ENCODE data around the gene MEGF9. TPM values are rescaled to one million over a fixed set of nuclear protein-coding genes. Genes with fewer than 3 reads are reported as not detected.
"Not testable (repeated sequence)": the region's sequence is repeated elsewhere in the genome, so short reads cannot be mapped to it uniquely, and the experiment has no call there.

Gene MEGF9
- total RNA-seq, 2 experiments from 2014 or later: 10.6 TPM

DNA sequence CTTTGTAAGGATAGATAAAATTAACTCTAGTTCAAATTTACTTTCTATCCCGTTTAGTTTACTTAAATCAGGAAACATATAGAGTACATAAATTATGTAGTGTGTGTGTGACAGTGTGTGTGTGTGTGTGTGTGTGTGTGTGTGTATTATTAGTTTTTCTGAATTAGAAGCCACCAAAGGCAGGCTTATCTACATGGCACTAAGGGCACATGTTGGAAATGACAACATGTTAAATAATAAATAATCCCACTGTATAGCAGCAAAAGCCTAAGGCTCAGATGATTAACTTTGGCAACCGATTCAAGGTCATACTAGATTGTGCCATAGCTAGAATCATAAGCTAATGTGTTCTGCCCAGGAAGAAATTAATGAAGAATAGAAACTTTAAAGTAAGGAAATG lies 54.6 kb downstream of the MEGF9 start:
- ChIA-PET POLR2A (no interaction called here), CTCF (no interaction called here)
- Mint-ChIP-seq H3K4me1 (peaks cover 4% of the 10 kb centered on the region), H3K9me3 (no peaks in the 10 kb centered on the region), H3K36me3 (ENCODE audit: low read depth) (no peaks in the 10 kb centered on the region), H3K4me3 (no peak overlapping the region), H3K27ac (no peak overlapping the region), H3K27me3 (no peaks in the 10 kb centered on the region)
- DNase-seq: no peak

DNA sequence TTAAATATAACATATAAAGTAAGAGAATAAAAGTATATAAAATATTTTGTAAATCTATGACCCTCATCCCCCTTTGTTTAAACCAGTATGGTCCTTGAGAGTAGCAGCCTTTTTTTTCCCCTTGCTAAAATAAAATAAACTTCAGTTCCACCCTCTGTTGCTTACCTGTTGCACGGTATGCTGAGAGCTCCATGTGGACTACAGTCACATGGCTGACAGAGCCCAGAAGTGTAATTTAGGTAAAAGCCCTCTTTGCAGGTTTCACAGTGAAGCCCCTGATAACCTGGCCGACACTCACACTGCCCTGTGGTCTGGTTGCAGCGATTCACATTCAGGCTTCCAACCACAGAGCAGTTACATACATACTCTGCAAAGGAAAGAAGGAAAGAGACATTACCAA lies 55.1 kb downstream of the MEGF9 start:
- Mint-ChIP-seq H3K9me3 (no peaks in the 10 kb centered on the region), H3K4me1 (peaks cover 4% of the 10 kb centered on the region), H3K27me3 (no peaks in the 10 kb centered on the region), H3K4me3 (no peak overlapping the region), H3K36me3 (ENCODE audit: low read depth) (no peaks in the 10 kb centered on the region), H3K27ac (no peak overlapping the region)
- no peak for DNase-seq
- ChIA-PET POLR2A (no interaction called here), CTCF (interaction anchor here (1.6 kb wide), 1 partner anchor 39 kb away, joined by 5 read pairs; no protein-coding TSS in a partner anchor)

DNA sequence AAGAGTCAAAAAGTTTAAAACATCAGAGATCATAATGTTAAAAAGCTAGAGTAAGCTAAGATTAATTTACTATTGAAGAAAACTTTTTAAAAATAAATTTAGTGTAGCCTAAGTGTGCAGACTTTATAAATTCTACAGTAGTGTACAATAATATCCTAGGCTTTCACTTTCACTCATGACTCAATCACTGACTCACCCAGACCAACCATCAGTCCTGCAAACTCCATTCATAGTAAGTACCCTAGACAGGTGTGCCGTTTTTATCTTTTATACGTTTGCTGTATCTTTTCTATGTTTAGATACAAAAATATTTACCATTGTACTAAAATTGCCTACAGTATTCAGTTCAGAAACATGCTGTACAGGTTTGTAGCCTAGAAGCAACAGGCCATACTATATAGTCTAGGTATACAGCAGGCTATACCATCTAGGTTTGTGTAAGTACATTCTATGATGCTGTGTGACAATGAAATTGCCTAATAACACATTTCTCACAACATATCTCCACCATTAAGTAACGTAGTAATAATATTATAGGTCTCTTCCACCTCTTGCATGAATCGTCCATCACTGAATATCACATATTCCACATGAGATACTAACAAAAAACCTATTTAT lies 59.2 kb downstream of the MEGF9 start:
- H3K4me3 Mint-ChIP-seq: no peak overlapping the region
- peaks cover 4% of the 10 kb centered on the region for H3K4me1 Mint-ChIP-seq
- ChIA-PET POLR2A (no interaction called here), CTCF (interaction anchor here (1.1 kb wide), 1 partner anchor 35 kb away, joined by 3 read pairs; no protein-coding TSS in a partner anchor)
- DNase-seq: no peak
- H3K36me3 Mint-ChIP-seq (ENCODE audit: low read depth): no peaks in the 10 kb centered on the region
- H3K27me3 Mint-ChIP-seq: no peaks in the 10 kb centered on the region
- H3K27ac Mint-ChIP-seq: no peak overlapping the region
- no peaks in the 10 kb centered on the region for H3K9me3 Mint-ChIP-seq

DNA sequence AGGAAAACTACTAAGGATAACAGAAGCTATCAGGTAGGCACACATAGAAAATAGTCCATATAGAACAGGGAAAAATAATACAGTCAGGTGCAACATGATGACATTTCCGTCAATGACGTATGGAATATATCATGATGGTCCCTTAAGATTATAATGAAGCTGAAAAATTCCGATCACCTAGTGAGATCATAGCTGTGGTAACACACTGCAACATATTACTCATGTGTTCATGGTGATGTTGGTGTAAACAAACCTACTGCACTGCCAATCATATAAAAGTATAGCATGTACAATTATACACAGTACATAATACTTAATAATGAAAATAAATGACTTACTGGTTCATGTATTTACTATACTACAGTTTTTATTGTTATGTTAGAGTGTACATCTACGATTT lies 60.0 kb downstream of the MEGF9 start:
- CTCF ChIA-PET: interaction anchor here (1.1 kb wide), 2 partner anchors 34 to 384 kb away, joined by 3 read pairs; no protein-coding TSS in a partner anchor
- Mint-ChIP-seq H3K4me3 (no peak overlapping the region), H3K27me3 (no peaks in the 10 kb centered on the region), H3K9me3 (no peaks in the 10 kb centered on the region), H3K4me1 (peaks cover 4% of the 10 kb centered on the region), H3K36me3 (ENCODE audit: low read depth) (no peaks in the 10 kb centered on the region), H3K27ac (no peak overlapping the region)
- DNase-seq: no peak
- POLR2A ChIA-PET: no interaction called here

DNA sequence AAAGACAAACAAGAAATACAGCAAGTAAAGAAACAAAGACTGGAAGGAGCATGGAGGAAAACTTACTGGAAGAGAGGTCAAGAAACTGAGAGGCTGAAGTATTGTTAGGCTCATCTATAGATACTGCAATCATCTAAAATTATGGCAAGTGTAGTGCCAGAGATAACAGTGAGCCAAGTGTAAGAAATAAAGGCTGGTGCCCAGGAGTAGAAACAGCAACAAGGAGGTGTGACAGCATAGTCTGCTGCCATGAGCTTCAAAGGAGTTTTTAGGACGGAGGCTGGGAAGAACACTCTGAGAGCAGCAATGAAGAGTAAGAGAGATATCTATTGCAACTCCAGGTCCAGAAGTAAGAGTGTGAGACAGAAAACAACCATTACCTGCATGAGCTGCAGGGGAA lies 60.5 kb downstream of the MEGF9 start:
- H3K27me3 Mint-ChIP-seq: no peaks in the 10 kb centered on the region
- H3K36me3 Mint-ChIP-seq (ENCODE audit: low read depth): no peaks in the 10 kb centered on the region
- H3K4me1 Mint-ChIP-seq: peaks cover 4% of the 10 kb centered on the region
- no peak overlapping the region for H3K4me3 Mint-ChIP-seq
- no peak overlapping the region for H3K27ac Mint-ChIP-seq
- CTCF ChIA-PET: interaction anchor here (1.1 kb wide), 1 partner anchor 385 kb away, joined by 3 read pairs; no protein-coding TSS in a partner anchor
- POLR2A ChIA-PET: no interaction called here
- DNase-seq: no peak
- H3K9me3 Mint-ChIP-seq: no peaks in the 10 kb centered on the region

DNA sequence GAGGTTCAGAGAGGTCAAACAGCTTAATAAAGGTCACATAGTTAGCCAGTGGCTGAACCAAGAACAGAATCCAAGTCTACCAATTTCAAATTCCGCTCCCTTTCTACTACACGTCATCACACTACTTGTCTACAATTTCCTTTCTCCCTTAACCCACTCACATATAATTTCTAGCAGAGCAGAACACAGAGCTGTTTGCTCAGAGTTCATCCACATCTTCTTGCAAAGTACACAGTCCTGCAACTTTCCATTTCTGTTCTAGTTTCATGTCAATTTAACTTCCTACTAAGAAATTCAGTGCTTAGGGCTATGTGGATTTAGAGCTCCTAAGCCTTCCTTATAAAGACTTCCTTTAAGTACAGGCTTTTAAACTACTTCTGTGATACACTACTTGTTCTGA lies 61.3 kb downstream of the MEGF9 start:
- CTCF ChIA-PET: interaction anchor here (0.6 to 0.7 kb wide), 2 partner anchors 468 to 853 kb away, joined by 3 read pairs; no protein-coding TSS in a partner anchor
- no peaks in the 10 kb centered on the region for H3K9me3 Mint-ChIP-seq
- H3K4me3 Mint-ChIP-seq: no peak overlapping the region
- H3K27me3 Mint-ChIP-seq: no peaks in the 10 kb centered on the region
- H3K4me1 Mint-ChIP-seq: peaks cover 4% of the 10 kb centered on the region
- no peak for DNase-seq
- H3K27ac Mint-ChIP-seq: no peak overlapping the region
- H3K36me3 Mint-ChIP-seq (ENCODE audit: low read depth): no peaks in the 10 kb centered on the region
- POLR2A ChIA-PET: no interaction called here

DNA sequence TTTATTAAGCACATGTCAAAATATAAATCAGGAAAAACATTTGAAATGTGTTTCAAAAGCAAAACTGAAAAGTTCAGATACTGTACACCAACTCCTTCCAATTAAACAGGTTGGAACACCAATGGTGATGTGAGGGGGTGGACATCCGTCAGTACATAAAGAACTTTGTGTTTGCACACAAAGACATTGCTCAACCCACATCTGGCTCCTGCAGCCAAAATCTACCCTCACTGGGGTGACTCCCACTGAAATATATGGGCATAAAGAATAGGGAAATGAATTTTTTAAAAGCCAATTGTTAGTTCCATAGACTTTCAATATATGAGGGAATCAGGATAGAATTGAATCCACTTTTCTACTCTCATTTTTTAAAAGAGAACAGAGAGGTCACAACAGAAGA lies 63.9 kb downstream of the MEGF9 start:
- CTCF ChIA-PET: no interaction called here
- H3K4me1 Mint-ChIP-seq: peaks cover 4% of the 10 kb centered on the region
- no peak for DNase-seq
- POLR2A ChIA-PET: no interaction called here
- H3K4me3 Mint-ChIP-seq: no peak overlapping the region
- no peak overlapping the region for H3K27ac Mint-ChIP-seq
- H3K27me3 Mint-ChIP-seq: no peaks in the 10 kb centered on the region
- H3K9me3 Mint-ChIP-seq: no peaks in the 10 kb centered on the region
- no peaks in the 10 kb centered on the region for H3K36me3 Mint-ChIP-seq (ENCODE audit: low read depth)

DNA sequence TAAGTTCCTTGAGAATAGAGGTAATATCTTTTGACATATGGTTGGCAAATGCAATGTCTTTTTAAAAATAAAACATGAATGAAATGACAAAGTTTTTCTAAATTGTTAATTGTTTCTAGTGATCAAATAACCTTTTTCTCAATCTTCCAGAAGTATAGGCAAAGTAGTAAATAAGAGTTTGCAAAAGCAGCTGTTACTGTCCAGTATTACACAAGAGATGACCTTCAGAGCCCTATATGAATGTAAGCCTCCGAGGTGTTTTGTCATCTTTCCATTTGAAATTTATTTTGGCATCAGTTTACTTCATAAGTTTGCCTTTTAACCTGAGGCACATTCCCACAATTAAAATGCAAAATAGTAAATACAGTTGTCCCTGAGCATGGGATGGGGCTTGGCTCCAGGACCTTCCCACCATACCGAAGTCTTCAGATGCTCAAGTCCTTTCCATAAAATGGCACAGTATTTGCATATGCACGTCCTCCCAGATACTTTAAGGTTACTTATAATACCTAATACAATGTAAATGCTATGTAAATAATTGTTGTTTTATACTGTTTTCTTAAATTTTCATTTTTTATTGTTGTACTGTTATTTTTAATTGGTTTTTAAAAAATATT lies 65.6 kb downstream of the MEGF9 start:
- Mint-ChIP-seq H3K27ac (no peak overlapping the region), H3K9me3 (no peaks in the 10 kb centered on the region), H3K4me1 (no peaks in the 10 kb centered on the region), H3K27me3 (no peaks in the 10 kb centered on the region), H3K4me3 (no peak overlapping the region), H3K36me3 (ENCODE audit: low read depth) (no peaks in the 10 kb centered on the region)
- DNase-seq: no peak
- ChIA-PET POLR2A (no interaction called here), CTCF (interaction anchor here (0.6 kb wide), 1 partner anchor 32 kb away, joined by 4 read pairs; no protein-coding TSS in a partner anchor)

DNA sequence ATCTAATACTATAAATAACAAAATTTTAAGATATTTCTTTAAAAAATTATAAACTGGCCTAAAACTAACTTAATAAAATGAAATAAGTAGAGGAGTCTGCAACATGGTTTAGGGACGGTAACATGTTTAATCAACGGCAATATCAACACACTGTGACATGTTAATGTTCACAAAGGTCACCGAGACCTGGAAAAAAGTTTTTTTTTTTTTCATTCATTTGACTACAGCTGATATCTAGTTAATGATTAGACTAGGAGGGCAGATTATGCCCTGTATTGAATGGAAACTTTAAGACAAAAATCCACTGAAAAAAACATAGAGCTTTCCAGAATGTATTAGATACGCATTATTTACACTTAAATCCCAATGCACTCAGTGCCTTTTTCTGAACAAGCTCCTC lies 67.3 kb downstream of the MEGF9 start:
- Mint-ChIP-seq H3K9me3 (no peaks in the 10 kb centered on the region), H3K27me3 (no peaks in the 10 kb centered on the region), H3K4me3 (no peak overlapping the region), H3K4me1 (no peaks in the 10 kb centered on the region), H3K36me3 (ENCODE audit: low read depth) (no peaks in the 10 kb centered on the region), H3K27ac (no peak overlapping the region)
- DNase-seq: no peak
- POLR2A ChIA-PET: no interaction called here
- CTCF ChIA-PET: interaction anchor here (0.7 kb wide), 1 partner anchor 77 kb away, joined by 3 read pairs; no protein-coding TSS in a partner anchor

DNA sequence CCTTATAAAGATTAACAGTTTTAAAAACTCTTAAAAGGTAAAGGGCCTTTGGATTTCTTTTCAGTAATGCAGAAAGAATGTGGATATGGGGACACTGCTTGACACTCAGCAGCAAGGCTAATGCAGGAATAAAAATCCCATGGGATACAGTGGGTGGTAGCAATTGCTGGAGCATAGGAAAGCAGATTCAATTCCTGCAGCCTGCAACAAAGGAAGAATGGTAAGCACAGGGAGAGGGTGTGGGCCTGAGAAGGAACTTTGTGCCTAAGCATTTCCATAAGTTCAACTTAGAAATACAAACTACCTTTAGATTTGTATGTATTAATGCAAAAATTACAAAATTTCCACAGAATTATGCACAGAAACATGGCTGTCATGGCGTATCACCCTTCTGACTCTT lies 68.5 kb downstream of the MEGF9 start:
- H3K27ac Mint-ChIP-seq: no peak overlapping the region
- CTCF ChIA-PET: no interaction called here

DNA sequence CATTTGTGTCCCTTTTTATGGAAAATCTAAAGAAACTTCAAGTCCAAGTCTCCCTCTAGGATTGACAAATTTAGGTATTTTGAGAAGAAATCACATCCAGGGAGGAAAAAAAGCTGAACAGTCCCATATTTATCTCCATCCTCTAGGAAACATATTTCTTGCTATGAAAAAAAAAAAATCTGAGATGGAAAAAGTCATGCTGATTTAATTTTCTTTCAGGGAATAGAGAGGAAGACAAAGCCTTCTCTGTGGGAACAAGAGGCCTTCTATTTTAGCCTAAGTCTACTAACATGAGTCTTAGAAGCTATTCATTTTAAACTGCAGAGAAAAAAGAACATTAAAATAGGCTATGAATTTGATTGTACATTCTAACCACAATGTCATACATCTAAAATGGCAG lies 71.2 kb downstream of the MEGF9 start:
- ChIA-PET CTCF (interaction anchor here (1.1 kb wide), 1 partner anchor 570 kb away, joined by 3 read pairs; no protein-coding TSS in a partner anchor), POLR2A (no interaction called here)
- DNase-seq: no peak
- no peaks in the 10 kb centered on the region for H3K9me3 Mint-ChIP-seq
- no peaks in the 10 kb centered on the region for H3K4me1 Mint-ChIP-seq
- no peaks in the 10 kb centered on the region for H3K36me3 Mint-ChIP-seq (ENCODE audit: low read depth)
- no peak overlapping the region for H3K27ac Mint-ChIP-seq
- H3K27me3 Mint-ChIP-seq: no peaks in the 10 kb centered on the region
- H3K4me3 Mint-ChIP-seq: no peak overlapping the region

More for the DNA sequence above, 68.5 kb downstream of the MEGF9 start:
- no peaks in the 10 kb centered on the region for H3K36me3 Mint-ChIP-seq (ENCODE audit: low read depth)
- H3K4me3 Mint-ChIP-seq: no peak overlapping the region
- POLR2A ChIA-PET: no interaction called here
- no peaks in the 10 kb centered on the region for H3K27me3 Mint-ChIP-seq
- no peaks in the 10 kb centered on the region for H3K4me1 Mint-ChIP-seq
- DNase-seq: no peak
- no peaks in the 10 kb centered on the region for H3K9me3 Mint-ChIP-seq

DNA sequence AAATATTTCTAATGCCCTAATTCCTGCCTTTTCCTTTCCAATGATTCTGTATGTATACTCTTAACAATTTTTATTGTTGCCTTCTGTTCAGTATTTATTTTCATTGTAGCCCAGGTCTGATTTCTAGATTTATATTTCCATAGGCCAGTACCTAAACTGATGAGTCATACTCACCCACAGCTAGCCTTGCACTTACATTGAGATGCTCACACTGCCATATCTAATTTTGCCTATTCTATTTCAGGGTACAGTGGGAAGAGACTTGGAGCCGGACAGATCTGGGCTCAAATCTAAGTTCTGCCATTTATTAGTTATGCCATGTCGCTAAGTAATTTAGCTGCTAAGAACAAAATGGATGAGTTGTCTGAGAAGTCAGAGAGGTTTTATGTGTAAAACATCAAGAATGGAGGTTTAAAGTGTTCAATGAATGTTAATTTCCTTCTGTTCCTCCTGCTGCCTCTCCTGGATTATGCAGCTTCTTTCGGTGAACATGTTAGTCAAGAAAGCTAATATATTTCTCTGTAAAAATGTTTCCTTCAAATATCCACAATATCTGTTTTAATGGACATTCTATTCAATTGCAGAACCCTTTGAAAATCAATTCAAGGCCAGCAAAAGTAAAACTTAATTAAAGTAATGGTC lies 72.0 kb downstream of the MEGF9 start:
- Mint-ChIP-seq H3K27ac (no peak overlapping the region), H3K36me3 (ENCODE audit: low read depth) (no peaks in the 10 kb centered on the region), H3K4me1 (no peaks in the 10 kb centered on the region), H3K4me3 (no peak overlapping the region), H3K9me3 (no peaks in the 10 kb centered on the region), H3K27me3 (no peaks in the 10 kb centered on the region)
- POLR2A ChIA-PET: interaction anchor here (1.1 kb wide), 1 partner anchor 73 kb away, joined by 3 read pairs; no protein-coding TSS in a partner anchor
- DNase-seq: no peak
- CTCF ChIA-PET: no interaction called here

DNA sequence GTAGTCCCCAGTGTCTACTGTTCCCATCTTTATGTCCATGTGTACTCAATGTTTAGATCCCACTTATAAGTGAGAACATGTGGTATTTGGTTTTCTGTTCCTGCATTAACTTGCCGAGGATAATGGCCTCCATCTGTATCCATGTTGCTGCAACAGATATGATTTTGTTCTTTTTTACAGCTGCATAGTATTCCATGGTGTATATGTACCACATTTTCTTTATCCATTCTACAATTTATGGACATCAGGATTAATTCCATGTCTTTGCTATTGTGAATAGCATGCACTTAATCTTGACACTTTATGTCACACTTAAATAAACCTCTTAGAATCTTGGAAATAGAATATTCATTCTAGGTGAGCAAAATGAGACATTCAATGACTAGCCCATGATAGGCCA lies 73.4 kb downstream of the MEGF9 start:
- H3K36me3 Mint-ChIP-seq (ENCODE audit: low read depth); H3K27me3 Mint-ChIP-seq; H3K9me3 Mint-ChIP-seq; CTCF ChIA-PET; DNase-seq; POLR2A ChIA-PET; H3K4me3 Mint-ChIP-seq; H3K4me1 Mint-ChIP-seq; H3K27ac Mint-ChIP-seq: not testable (repeated sequence)
